Nephron progenitor cell (in vitro differentiated cells): ENCODE measurements around the gene TMEM120B.

Source experiments
- DNase-seq: peaks from one replicate; pipeline ENCODE4 v3.0.0; 2021
- H3K27ac Mint-ChIP-seq: 2 replicates; pipeline ENCODE4 v1.8.0; 2021; ENCODE audit warnings: mild to moderate bottlenecking, moderate library complexity, mixed read lengths
- H3K27me3 Mint-ChIP-seq: 2 replicates; pipeline ENCODE4 v1.8.0; 2021; ENCODE audit warnings: mild to moderate bottlenecking, low read depth, mixed read lengths; ENCODE audit not compliant: poor library complexity
- H3K36me3 Mint-ChIP-seq: 2 replicates; pipeline ENCODE4 v1.8.0; 2021; ENCODE audit warnings: low read depth, mixed read lengths
- H3K4me1 Mint-ChIP-seq: 2 replicates; pipeline ENCODE4 v1.8.0; 2021; ENCODE audit warnings: mixed read lengths
- H3K4me3 Mint-ChIP-seq: 2 replicates; pipeline ENCODE4 v1.8.0; 2021; ENCODE audit warnings: mild to moderate bottlenecking, moderate library complexity, mixed read lengths
- H3K9me3 Mint-ChIP-seq: 2 replicates; pipeline ENCODE4 v1.8.0; 2021; ENCODE audit warnings: mild to moderate bottlenecking, moderate library complexity, mixed read lengths
- TF ChIP-seq, protein P1 (sequence below): fragments of 200-600 bp; sonication (generic); IDR thresholded peaks from 2 replicates; pipeline ENCODE4 v1.5.0; 2021; ENCODE audit warnings: antibody characterized with exemption

TMEM120B gene

DNA sequence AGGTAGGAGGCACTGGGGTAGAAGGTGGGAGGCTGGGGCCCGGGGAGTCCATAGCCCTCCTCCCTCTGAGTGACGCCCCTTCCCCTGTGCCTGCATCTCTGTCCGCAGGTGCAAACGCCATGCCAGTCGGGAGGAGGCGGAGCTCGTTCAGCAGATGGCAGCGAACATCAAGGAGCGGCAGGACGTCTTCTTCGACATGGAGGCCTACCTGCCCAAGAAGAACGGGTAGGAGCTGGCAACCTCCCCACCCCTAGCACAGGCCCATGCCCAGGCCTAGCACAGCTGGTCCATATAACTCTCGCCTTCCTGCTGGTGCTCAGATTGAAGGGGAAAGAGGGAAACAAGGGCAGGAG is 35.6 kb downstream of the TMEM120B start:
- TF ChIP-seq, protein P1, sequence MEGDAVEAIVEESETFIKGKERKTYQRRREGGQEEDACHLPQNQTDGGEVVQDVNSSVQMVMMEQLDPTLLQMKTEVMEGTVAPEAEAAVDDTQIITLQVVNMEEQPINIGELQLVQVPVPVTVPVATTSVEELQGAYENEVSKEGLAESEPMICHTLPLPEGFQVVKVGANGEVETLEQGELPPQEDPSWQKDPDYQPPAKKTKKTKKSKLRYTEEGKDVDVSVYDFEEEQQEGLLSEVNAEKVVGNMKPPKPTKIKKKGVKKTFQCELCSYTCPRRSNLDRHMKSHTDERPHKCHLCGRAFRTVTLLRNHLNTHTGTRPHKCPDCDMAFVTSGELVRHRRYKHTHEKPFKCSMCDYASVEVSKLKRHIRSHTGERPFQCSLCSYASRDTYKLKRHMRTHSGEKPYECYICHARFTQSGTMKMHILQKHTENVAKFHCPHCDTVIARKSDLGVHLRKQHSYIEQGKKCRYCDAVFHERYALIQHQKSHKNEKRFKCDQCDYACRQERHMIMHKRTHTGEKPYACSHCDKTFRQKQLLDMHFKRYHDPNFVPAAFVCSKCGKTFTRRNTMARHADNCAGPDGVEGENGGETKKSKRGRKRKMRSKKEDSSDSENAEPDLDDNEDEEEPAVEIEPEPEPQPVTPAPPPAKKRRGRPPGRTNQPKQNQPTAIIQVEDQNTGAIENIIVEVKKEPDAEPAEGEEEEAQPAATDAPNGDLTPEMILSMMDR, result no peak
- DNase-seq, result peak; percentile 33
- Mint-ChIP-seq H3K4me3 (no peak overlapping the region), H3K9me3 (no peaks in the 10 kb centered on the region), H3K36me3 (peaks cover 4% of the 10 kb centered on the region), H3K27me3 (peaks cover 8% of the 10 kb centered on the region), H3K4me1 (peaks cover 19% of the 10 kb centered on the region), H3K27ac (peak overlapping the region; percentile 77)

GRCh38 chr12:121748571-121749265 is 36.2 kb downstream of the TMEM120B start:
- H3K4me3 Mint-ChIP-seq, result no peak overlapping the region
- H3K9me3 Mint-ChIP-seq, result no peaks in the 10 kb centered on the region

DNA sequence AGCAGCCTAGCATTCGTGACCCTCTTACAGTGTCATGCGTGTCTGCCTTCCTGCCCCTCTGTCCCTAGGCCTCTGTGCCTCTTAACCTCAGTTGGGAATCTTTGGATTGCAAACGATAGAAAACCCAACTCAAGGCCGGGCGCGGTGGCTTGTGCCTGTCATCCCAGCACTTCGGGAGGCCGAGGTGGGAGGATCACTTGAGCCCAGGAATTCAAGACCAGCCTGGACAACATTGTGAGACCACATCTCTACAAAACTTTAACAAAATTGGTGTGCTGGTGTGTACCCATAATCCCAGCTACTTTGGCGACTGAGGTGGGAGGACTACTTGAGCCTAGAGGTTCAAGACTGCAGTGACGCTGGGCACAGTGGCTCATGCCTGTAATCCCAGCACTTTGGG is 36.7 kb downstream of the TMEM120B start:
- H3K27me3 Mint-ChIP-seq, result peaks cover 5% of the 10 kb centered on the region
- TF ChIP-seq, protein P1, result no peak
- peak overlapping the region; percentile 77 for H3K27ac Mint-ChIP-seq
- no peaks in the 10 kb centered on the region for H3K9me3 Mint-ChIP-seq
- no peak for DNase-seq
- H3K4me1 Mint-ChIP-seq, result peaks cover 12% of the 10 kb centered on the region
- no peak overlapping the region for H3K4me3 Mint-ChIP-seq
- H3K36me3 Mint-ChIP-seq, result peaks cover 4% of the 10 kb centered on the region

More at GRCh38 chr12:121748571-121749265, 36.2 kb downstream of the TMEM120B start:
- Mint-ChIP-seq H3K4me1 (peaks cover 13% of the 10 kb centered on the region), H3K27me3 (peaks cover 7% of the 10 kb centered on the region), H3K27ac (peak overlapping the region; percentile 77), H3K36me3 (peaks cover 4% of the 10 kb centered on the region)
- peak; percentile 43 for DNase-seq
- TF ChIP-seq, protein P1, result no peak

DNA sequence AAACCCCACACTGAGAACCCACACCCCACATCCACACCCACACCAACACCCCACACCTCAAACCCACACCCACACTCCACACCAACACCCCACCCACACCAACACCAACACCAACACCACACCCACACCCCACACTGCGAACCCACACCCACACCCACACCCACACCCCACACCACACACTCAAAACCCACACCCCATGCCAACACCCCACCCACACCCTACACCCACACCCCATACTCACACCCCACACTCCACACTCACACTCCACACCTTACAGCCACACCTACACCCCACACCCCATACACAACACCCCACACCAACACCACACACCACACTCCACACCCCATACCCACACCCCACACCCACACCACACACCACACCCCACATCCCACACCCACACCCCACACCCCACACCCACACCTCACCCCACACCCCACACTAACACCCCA is 38.0 kb downstream of the TMEM120B start:
- no peak for DNase-seq
- H3K27ac Mint-ChIP-seq, result no peak overlapping the region
- H3K4me3 Mint-ChIP-seq, result no peak overlapping the region
- H3K9me3 Mint-ChIP-seq, result no peaks in the 10 kb centered on the region
- H3K27me3 Mint-ChIP-seq, result peaks cover 5% of the 10 kb centered on the region
- TF ChIP-seq, protein P1, result no peak
- peaks cover 12% of the 10 kb centered on the region for H3K4me1 Mint-ChIP-seq
- H3K36me3 Mint-ChIP-seq, result no peaks in the 10 kb centered on the region

DNA sequence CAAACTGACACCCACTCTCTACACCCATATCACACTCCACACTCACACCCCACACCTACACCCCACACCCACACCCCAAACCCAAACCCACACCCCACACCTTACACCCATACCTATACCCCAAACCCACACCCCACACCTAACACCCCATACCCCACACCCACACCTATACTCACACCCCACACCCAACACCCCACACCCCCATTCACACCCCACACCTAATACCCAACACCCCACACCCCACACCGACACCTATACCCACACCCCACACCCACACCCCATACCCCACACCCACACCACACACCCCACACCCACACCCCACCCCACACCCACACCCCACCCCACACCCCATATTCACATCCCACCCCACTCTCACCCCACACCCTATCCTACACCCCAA is 38.5 kb downstream of the TMEM120B start:
- no peak overlapping the region for H3K27ac Mint-ChIP-seq
- H3K27me3 Mint-ChIP-seq, result peaks cover 5% of the 10 kb centered on the region
- peaks cover 12% of the 10 kb centered on the region for H3K4me1 Mint-ChIP-seq
- H3K9me3 Mint-ChIP-seq, result no peaks in the 10 kb centered on the region
- no peak for DNase-seq
- TF ChIP-seq, protein P1, result no peak
- H3K36me3 Mint-ChIP-seq, result no peaks in the 10 kb centered on the region
- no peak overlapping the region for H3K4me3 Mint-ChIP-seq

GRCh38 chr12:121751749-121752351 is 39.3 kb downstream of the TMEM120B start:
- no peak for DNase-seq
- no peak overlapping the region for H3K4me3 Mint-ChIP-seq
- no peak overlapping the region for H3K27ac Mint-ChIP-seq
- H3K36me3 Mint-ChIP-seq, result peaks cover 3% of the 10 kb centered on the region
- peaks cover 15% of the 10 kb centered on the region for H3K4me1 Mint-ChIP-seq
- no peaks in the 10 kb centered on the region for H3K9me3 Mint-ChIP-seq
- TF ChIP-seq, protein P1, result no peak
- peaks cover 5% of the 10 kb centered on the region for H3K27me3 Mint-ChIP-seq
